K562 (cell line): Measurements from ENCODE around the gene NCAPG2. TPM values are rescaled to one million over a fixed set of nuclear protein-coding genes. Genes with fewer than 3 reads are reported as not detected.

Source experiments
- ATAC-seq: fragments of 200-7000 bp; cut with Tn5 transposase; 3 replicates; pipeline ENCODE4 v1.9.1; 2020; ENCODE audit warnings: moderate library complexity
- BruUV-seq: library from RNA; stranded (reverse); fragments of 400-500 nt; replicated peaks from 2 replicates; lab custom pipeline; 2021; lab: Mats Ljungman, UMichigan
- CTCF ChIA-PET: fragments of 300-600 bp; formaldehyde crosslinking; extraction: SDS; loops from one replicate; lab custom pipeline; 2021; ENCODE audit warnings: low intra/inter-chr PET ratio; lab: Yijun Ruan, JAX
- POLR2A ChIA-PET: fragments of 300-600, 350-650 bp; sonication (Branson Sonifier 250); formaldehyde crosslinking; extraction: SDS; loops from one replicate; lab custom pipeline; 2021; ENCODE audit warnings: antibody characterized with exemption, inconsistent platforms; lab: Yijun Ruan, JAX
- DNase-seq, 4 experiments: peaks; one replicate each; pipeline versions ENCODE4 v3.0.0 to v3.0.0-alpha.2; 2011 to 2018; ENCODE audit warnings: low spot score in 3 of 4, mixed read lengths in 3 of 4; ENCODE audit errors: extremely low read depth in 1 of 4
- FAIRE-seq: peaks from 2 replicates; lab custom pipeline; 2011; peaks lifted over from hg19 to GRCh38; lab: Jason Lieb, UNC
- H2AFZ ChIP-seq: 2 replicates; pipeline ENCODE4 v1.6.0; 2011; ENCODE audit warnings: low read depth, low read length, control low read depth, inconsistent platforms
- H3K27ac ChIP-seq: fragments of 200-600 bp; 3 replicates; pipeline ENCODE4 v1.8.0; 2011; ENCODE audit warnings: low read depth, mild to moderate bottlenecking, control low read depth, inconsistent platforms, low read length, moderate library complexity, mixed read lengths; ENCODE audit errors: extremely low read depth
- H3K27me3 ChIP-seq, 2 experiments: fragments of 300-600 bp in 1 of 2; 2 replicates in 1 of 2; 3 replicates in 1 of 2; pipeline versions ENCODE4 v1.6.0 to v1.8.0; 2011; ENCODE audit warnings: inconsistent platforms in 2 of 2, low read length in 2 of 2, mild to moderate bottlenecking in 1 of 2, mixed read lengths in 1 of 2, moderate library complexity in 1 of 2; ENCODE audit not compliant: control insufficient read depth in 2 of 2, insufficient read depth in 2 of 2
- H3K36me3 ChIP-seq: fragments of 300-600 bp; 3 replicates; pipeline ENCODE4 v1.8.0; 2011; ENCODE audit warnings: mild to moderate bottlenecking, low read length, inconsistent platforms; ENCODE audit not compliant: control insufficient read depth, insufficient read depth
- H3K4me1 ChIP-seq, 2 experiments: fragments of 200-600 bp in 1 of 2; replicated peaks in 1 of 2; 2 replicates in 1 of 2; 3 replicates in 1 of 2; pipeline versions ENCODE4 v1.5.1 to v1.8.0; 2011; ENCODE audit warnings: inconsistent platforms in 2 of 2, low read length in 2 of 2, mild to moderate bottlenecking in 1 of 2, mixed read lengths in 1 of 2, moderate library complexity in 1 of 2; ENCODE audit not compliant: control insufficient read depth in 2 of 2, insufficient read depth in 2 of 2
- H3K4me2 ChIP-seq: 2 replicates; pipeline ENCODE4 v1.6.1; 2011; ENCODE audit warnings: low read length, control low read depth, inconsistent platforms, mixed read lengths; ENCODE audit not compliant: insufficient read depth
- H3K4me3 ChIP-seq: fragments of 200-600 bp; sonication (generic), shearing (Covaris generic); 2 replicates; pipeline ENCODE4 v1.5.1; 2016; ENCODE audit warnings: control low read depth, inconsistent platforms
- H3K79me2 ChIP-seq: fragments of 200-600 bp; 3 replicates; pipeline ENCODE4 v1.8.0; 2011; ENCODE audit warnings: low read length, inconsistent platforms; ENCODE audit not compliant: control insufficient read depth, insufficient read depth
- H3K9ac ChIP-seq, 2 experiments: 2 replicates each; pipeline versions ENCODE4 v1.6.0 to v1.6.1; 2011; ENCODE audit warnings: low read depth in 2 of 2, low read length in 2 of 2, control low read depth in 1 of 2, inconsistent platforms in 1 of 2, mild to moderate bottlenecking in 1 of 2, mixed read lengths in 1 of 2; ENCODE audit not compliant: insufficient read depth in 1 of 2
- H3K9me1 ChIP-seq: one replicate; pipeline ENCODE4 v1.6.0; 2011; ENCODE audit warnings: inconsistent platforms, mild to moderate bottlenecking, low read length, moderate library complexity; ENCODE audit not compliant: control insufficient read depth, insufficient read depth
- H3K9me3 ChIP-seq: replicated peaks from 2 replicates; pipeline ENCODE4 v1.5.1; 2011; ENCODE audit warnings: low read depth, low read length, inconsistent platforms; ENCODE audit not compliant: control insufficient read depth, insufficient read depth
- H4K20me1 ChIP-seq: replicated peaks from 2 replicates; pipeline ENCODE4 v1.6.1; 2011; ENCODE audit warnings: low read length, inconsistent platforms, mixed read lengths; ENCODE audit not compliant: control insufficient read depth, insufficient read depth
- BRD9 ChIP-seq: fragments of 450-650 bp; IDR thresholded peaks from 2 replicates; pipeline ENCODE4 v1.6.1; 2018; ENCODE audit warnings: low read depth; ENCODE audit not compliant: partially characterized antibody
- C11orf30 ChIP-seq: fragments of 450-650 bp; IDR thresholded peaks from 2 replicates; pipeline ENCODE4 v1.6.1; 2016; ENCODE audit warnings: low read depth, mild to moderate bottlenecking
- ETS2 ChIP-seq: IDR thresholded peaks from 2 replicates; pipeline ENCODE4 v1.6.1; 2016; ENCODE audit warnings: borderline replicate concordance, missing genetic modification characterization, mild to moderate bottlenecking, moderate library complexity, missing compliant biosample characterization; ENCODE audit not compliant: poor library complexity, severe bottlenecking
- SREBF1 ChIP-seq: fragments of 150-350 bp; IDR thresholded peaks from 2 replicates; pipeline ENCODE4 v1.6.1; 2014; ENCODE audit warnings: antibody characterized with exemption, low read depth, low read length, borderline replicate concordance
- ZFP30 ChIP-seq: fragments of 250-450 bp; sonication (Bioruptor Pico); IDR thresholded peaks from 2 replicates; pipeline ENCODE4 v1.8.0; 2022; ENCODE audit warnings: moderate library complexity, mild to moderate bottlenecking, inconsistent platforms, borderline replicate concordance
- ZNF224 ChIP-seq: sonication (generic); formaldehyde crosslinking; IDR thresholded peaks from 2 replicates; pipeline ENCODE4 v1.8.0; 2022; ENCODE audit warnings: mild to moderate bottlenecking, missing genetic modification reagents
- ZNF57 ChIP-seq: fragments of 450-650 bp; formaldehyde crosslinking; IDR thresholded peaks from 2 replicates; pipeline ENCODE4 v1.4.0; 2020; ENCODE audit warnings: mild to moderate bottlenecking, moderate library complexity
- ZNF778 ChIP-seq: fragments of 450-650 bp; formaldehyde crosslinking; IDR thresholded peaks from 2 replicates; pipeline ENCODE4 v1.4.0; 2020; ENCODE audit warnings: mild to moderate bottlenecking, moderate library complexity
- WGBS: fragments of 100-300 bp; shearing (Covaris generic); methylation state at CpG from one replicate; pipeline ENCODE4 v1.1.6; 2016; ENCODE audit warnings: low coverage, mixed read lengths; ENCODE audit not compliant: insufficient coverage; ENCODE audit errors: missing lambda C conversion rate; 5-methylcytosine and 5-hydroxymethylcytosine counted together
- in situ Hi-C: fragments of 300-500 bp; cut with MboI; formaldehyde crosslinking; loops from 4 replicates; pipeline ENCODE4 v1.15.0; 2018; ENCODE audit warnings: inconsistent platforms, mixed read lengths
- intact Hi-C: fragments of 100-400 bp; cut with micrococcal nuclease; formaldehyde crosslinking; loops from 2 replicates; pipeline ENCODE4 v1.14.2; 2022
- polyA plus RNA-seq, 8 experiments: library from polyadenylated mRNA; depleted of rRNA in 4 of 8; stranded (reverse) in 5 of 8; unstranded in 3 of 8; fragments of >200 nt; fragmentation: Nextera tagmentation in 2 of 8; fragmentation: Illumina TruSeq in 1 of 8; extraction: Ambion mirVana in 2 of 8; extraction: Trizol in 1 of 8; gene quantifications; 2 replicates each; pipeline versions ENCODE4 v1.2.1 to v1.2.3, GENCODE V29; 2011 to 2014; ENCODE audit warnings: inconsistent platforms in 1 of 8, missing spikeins in 1 of 8
- total RNA-seq, 7 experiments: library from RNA; depleted of rRNA in 6 of 7; stranded (reverse); fragments of >200 nt in 6 of 7; fragmentation: Illumina TruSeq in 2 of 7; extraction: Trizol in 2 of 7; gene quantifications; 2 replicates each; pipeline versions ENCODE4 v1.2.1 to v1.2.3, GENCODE V29; 2011 to 2021; ENCODE audit warnings: low replicate concordance in 1 of 7
- TF ChIP-seq, protein P1 (sequence below): fragments of 450-650 bp; formaldehyde crosslinking; conservative IDR thresholded peaks from 2 replicates; pipeline ENCODE4 v1.4.0; 2022; ENCODE audit warnings: mild to moderate bottlenecking, missing genetic modification characterization
- TF ChIP-seq, protein P2 (sequence below): fragments of 200-600 bp; sonication (generic); IDR thresholded peaks from one replicate; pipeline ENCODE4 v1.6.1; 2012; ENCODE audit warnings: mild to moderate bottlenecking, low read depth, low read length, inconsistent platforms

NCAPG2 gene
- total and polyA plus RNA-seq, 9 of the 15 experiments (the other 6 are each of a cell fraction or from before 2014, with no cell fraction given), result 21.5 to 127 (median 86.1) TPM

DNA sequence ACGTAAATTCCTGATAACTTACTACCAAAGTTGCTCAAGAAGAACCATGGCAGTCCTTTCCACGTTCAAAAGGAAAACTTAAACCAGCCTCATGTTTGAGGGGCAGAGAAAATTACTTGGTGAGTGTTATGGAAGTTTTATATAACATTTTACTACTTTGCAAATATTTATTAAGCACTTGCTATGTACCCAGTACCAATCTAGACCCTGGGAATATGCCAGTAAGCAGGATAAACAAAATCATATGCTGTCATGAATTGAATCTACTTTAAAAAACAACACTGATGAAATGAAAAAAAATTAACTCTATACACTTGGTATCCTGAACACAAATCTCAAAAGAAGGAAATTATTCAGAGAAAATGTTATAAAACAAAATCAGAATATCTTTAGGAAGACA, 46.1 kb downstream of the NCAPG2 start:
- Histone ChIP-seq H3K79me2 (no peaks in the 10 kb centered on the region), H3K4me3 (no peak overlapping the region), H3K27me3 (no peaks in the 10 kb centered on the region), H4K20me1 (no peaks in the 10 kb centered on the region), H3K9me3 (no peaks in the 10 kb centered on the region), H3K4me1 (peaks cover 0 to 3% of the 10 kb centered on the region in 2 experiments; a peak in 1 of 5 replicates), H3K36me3 (peaks cover 84% of the 10 kb centered on the region), H2AFZ (no peak overlapping the region), H3K4me2 (no peak overlapping the region), H3K9ac (no peak overlapping the region), H3K9me1 (no peaks in the 10 kb centered on the region), H3K27ac (no peak overlapping the region)
- CTCF ChIA-PET, result no interaction called here
- intact Hi-C loops (no loop called here), in situ Hi-C loops (no loop called here)
- FAIRE-seq (no peak), ATAC-seq (no peak), DNase-seq (no peak)
- no TSS peak for BruUV-seq
- POLR2A ChIA-PET, result no interaction called here
- 91% methylated on average over 2 of the region's 2 CpGs for WGBS
- TF ChIP-seq ETS2 (tag) (no peak), ZNF224 (CRISPR knock-in tag) (no peak), C11orf30 (no peak), ZNF57 (CRISPR knock-in tag) (no peak), BRD9 (no peak), ZFP30 (CRISPR knock-in tag) (no peak), SREBF1 (no peak), ZNF778 (CRISPR knock-in tag) (no peak)
- TF ChIP-seq, protein P1, sequence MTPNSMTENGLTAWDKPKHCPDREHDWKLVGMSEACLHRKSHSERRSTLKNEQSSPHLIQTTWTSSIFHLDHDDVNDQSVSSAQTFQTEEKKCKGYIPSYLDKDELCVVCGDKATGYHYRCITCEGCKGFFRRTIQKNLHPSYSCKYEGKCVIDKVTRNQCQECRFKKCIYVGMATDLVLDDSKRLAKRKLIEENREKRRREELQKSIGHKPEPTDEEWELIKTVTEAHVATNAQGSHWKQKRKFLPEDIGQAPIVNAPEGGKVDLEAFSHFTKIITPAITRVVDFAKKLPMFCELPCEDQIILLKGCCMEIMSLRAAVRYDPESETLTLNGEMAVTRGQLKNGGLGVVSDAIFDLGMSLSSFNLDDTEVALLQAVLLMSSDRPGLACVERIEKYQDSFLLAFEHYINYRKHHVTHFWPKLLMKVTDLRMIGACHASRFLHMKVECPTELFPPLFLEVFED, result no peak
- TF ChIP-seq, protein P2, sequence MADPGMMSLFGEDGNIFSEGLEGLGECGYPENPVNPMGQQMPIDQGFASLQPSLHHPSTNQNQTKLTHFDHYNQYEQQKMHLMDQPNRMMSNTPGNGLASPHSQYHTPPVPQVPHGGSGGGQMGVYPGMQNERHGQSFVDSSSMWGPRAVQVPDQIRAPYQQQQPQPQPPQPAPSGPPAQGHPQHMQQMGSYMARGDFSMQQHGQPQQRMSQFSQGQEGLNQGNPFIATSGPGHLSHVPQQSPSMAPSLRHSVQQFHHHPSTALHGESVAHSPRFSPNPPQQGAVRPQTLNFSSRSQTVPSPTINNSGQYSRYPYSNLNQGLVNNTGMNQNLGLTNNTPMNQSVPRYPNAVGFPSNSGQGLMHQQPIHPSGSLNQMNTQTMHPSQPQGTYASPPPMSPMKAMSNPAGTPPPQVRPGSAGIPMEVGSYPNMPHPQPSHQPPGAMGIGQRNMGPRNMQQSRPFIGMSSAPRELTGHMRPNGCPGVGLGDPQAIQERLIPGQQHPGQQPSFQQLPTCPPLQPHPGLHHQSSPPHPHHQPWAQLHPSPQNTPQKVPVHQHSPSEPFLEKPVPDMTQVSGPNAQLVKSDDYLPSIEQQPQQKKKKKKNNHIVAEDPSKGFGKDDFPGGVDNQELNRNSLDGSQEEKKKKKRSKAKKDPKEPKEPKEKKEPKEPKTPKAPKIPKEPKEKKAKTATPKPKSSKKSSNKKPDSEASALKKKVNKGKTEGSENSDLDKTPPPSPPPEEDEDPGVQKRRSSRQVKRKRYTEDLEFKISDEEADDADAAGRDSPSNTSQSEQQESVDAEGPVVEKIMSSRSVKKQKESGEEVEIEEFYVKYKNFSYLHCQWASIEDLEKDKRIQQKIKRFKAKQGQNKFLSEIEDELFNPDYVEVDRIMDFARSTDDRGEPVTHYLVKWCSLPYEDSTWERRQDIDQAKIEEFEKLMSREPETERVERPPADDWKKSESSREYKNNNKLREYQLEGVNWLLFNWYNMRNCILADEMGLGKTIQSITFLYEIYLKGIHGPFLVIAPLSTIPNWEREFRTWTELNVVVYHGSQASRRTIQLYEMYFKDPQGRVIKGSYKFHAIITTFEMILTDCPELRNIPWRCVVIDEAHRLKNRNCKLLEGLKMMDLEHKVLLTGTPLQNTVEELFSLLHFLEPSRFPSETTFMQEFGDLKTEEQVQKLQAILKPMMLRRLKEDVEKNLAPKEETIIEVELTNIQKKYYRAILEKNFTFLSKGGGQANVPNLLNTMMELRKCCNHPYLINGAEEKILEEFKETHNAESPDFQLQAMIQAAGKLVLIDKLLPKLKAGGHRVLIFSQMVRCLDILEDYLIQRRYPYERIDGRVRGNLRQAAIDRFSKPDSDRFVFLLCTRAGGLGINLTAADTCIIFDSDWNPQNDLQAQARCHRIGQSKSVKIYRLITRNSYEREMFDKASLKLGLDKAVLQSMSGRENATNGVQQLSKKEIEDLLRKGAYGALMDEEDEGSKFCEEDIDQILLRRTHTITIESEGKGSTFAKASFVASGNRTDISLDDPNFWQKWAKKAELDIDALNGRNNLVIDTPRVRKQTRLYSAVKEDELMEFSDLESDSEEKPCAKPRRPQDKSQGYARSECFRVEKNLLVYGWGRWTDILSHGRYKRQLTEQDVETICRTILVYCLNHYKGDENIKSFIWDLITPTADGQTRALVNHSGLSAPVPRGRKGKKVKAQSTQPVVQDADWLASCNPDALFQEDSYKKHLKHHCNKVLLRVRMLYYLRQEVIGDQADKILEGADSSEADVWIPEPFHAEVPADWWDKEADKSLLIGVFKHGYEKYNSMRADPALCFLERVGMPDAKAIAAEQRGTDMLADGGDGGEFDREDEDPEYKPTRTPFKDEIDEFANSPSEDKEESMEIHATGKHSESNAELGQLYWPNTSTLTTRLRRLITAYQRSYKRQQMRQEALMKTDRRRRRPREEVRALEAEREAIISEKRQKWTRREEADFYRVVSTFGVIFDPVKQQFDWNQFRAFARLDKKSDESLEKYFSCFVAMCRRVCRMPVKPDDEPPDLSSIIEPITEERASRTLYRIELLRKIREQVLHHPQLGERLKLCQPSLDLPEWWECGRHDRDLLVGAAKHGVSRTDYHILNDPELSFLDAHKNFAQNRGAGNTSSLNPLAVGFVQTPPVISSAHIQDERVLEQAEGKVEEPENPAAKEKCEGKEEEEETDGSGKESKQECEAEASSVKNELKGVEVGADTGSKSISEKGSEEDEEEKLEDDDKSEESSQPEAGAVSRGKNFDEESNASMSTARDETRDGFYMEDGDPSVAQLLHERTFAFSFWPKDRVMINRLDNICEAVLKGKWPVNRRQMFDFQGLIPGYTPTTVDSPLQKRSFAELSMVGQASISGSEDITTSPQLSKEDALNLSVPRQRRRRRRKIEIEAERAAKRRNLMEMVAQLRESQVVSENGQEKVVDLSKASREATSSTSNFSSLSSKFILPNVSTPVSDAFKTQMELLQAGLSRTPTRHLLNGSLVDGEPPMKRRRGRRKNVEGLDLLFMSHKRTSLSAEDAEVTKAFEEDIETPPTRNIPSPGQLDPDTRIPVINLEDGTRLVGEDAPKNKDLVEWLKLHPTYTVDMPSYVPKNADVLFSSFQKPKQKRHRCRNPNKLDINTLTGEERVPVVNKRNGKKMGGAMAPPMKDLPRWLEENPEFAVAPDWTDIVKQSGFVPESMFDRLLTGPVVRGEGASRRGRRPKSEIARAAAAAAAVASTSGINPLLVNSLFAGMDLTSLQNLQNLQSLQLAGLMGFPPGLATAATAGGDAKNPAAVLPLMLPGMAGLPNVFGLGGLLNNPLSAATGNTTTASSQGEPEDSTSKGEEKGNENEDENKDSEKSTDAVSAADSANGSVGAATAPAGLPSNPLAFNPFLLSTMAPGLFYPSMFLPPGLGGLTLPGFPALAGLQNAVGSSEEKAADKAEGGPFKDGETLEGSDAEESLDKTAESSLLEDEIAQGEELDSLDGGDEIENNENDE, result no peak
